GM23248 (cell line): ENCODE data around the gene CACNA1D.

ENCODE experiments used
- EZH2 ChIP-seq: fragments of 200-600 bp; sonication (generic); IDR thresholded peaks from 2 replicates; pipeline ENCODE4 v1.6.1; 2018; ENCODE audit warnings: antibody characterized with exemption, mild to moderate bottlenecking; ENCODE audit not compliant: insufficient read depth, poor library complexity, severe bottlenecking
- EZH2phosphoT487 ChIP-seq: fragments of 200-600 bp; sonication (generic); IDR thresholded peaks from 2 replicates; pipeline ENCODE4 v1.6.1; 2018; ENCODE audit warnings: antibody characterized with exemption, moderate library complexity, mild to moderate bottlenecking, low read depth; ENCODE audit not compliant: insufficient read depth

GRCh38 chr3:53688989-53689388 lies 194.6 kb downstream of the CACNA1D start:
- no peak for TF ChIP-seq EZH2phosphoT487
- TF ChIP-seq EZH2 = no peak
